Smooth muscle cell (in vitro differentiated cells): ENCODE results near the gene NIFK. TPM values are rescaled to one million over a fixed set of nuclear protein-coding genes. Genes with fewer than 3 reads are reported as not detected.
"Not testable (repeated sequence)": the region's sequence is repeated elsewhere in the genome, so short reads cannot be mapped to it uniquely, and the experiment has no call there.

Experiments used
- DNase-seq: peaks from one replicate; lab custom pipeline; 2025; ENCODE audit not compliant: unreplicated experiment; lab: John Stamatoyannopoulos, UW
- H2AFZ ChIP-seq: fragments of 200-600 bp; sonication (generic); 2 replicates; pipeline ENCODE4 v1.6.0; 2016; ENCODE audit warnings: antibody characterized with exemption, low read depth, mild to moderate bottlenecking
- H3F3A ChIP-seq: fragments of 200-600 bp; sonication (generic); 2 replicates; pipeline ENCODE4 v1.6.0; 2017; ENCODE audit warnings: antibody characterized with exemption, low read depth
- H3K27ac ChIP-seq: fragments of 200-600 bp; sonication (generic); 2 replicates; pipeline ENCODE4 v1.5.1; 2016; ENCODE audit warnings: low read depth, mild to moderate bottlenecking
- H3K27me3 ChIP-seq: fragments of 200-600 bp; sonication (generic); 2 replicates; pipeline ENCODE4 v1.6.1; 2016; ENCODE audit warnings: low read depth, mild to moderate bottlenecking
- H3K36me3 ChIP-seq: fragments of 200-600 bp; sonication (generic); 2 replicates; pipeline ENCODE4 v1.5.1; 2016; ENCODE audit warnings: low read depth
- H3K4me1 ChIP-seq: fragments of 200-600 bp; sonication (generic); 2 replicates; pipeline ENCODE4 v1.5.1; 2016; ENCODE audit warnings: low read depth
- H3K4me2 ChIP-seq: fragments of 200-600 bp; sonication (generic); 2 replicates; pipeline ENCODE4 v1.6.0; 2016; ENCODE audit warnings: mild to moderate bottlenecking
- H3K4me3 ChIP-seq: fragments of 200-600 bp; sonication (generic); 2 replicates; pipeline ENCODE4 v1.5.1; 2016; ENCODE audit warnings: mild to moderate bottlenecking
- H3K79me2 ChIP-seq: fragments of 200-600 bp; sonication (generic); 2 replicates; pipeline ENCODE4 v1.6.0; 2016; ENCODE audit warnings: low read depth, mild to moderate bottlenecking
- H3K9ac ChIP-seq: fragments of 200-600 bp; sonication (generic); 2 replicates; pipeline ENCODE4 v1.6.0; 2016; ENCODE audit warnings: low read depth
- H3K9me3 ChIP-seq: fragments of 200-600 bp; sonication (generic); replicated peaks from 2 replicates; pipeline ENCODE4 v1.5.1; 2016; ENCODE audit warnings: low read depth
- H4K20me1 ChIP-seq: fragments of 200-600 bp; sonication (generic); 2 replicates; pipeline ENCODE4 v1.6.0; 2016; ENCODE audit warnings: low read depth
- CTCF ChIP-seq: fragments of 200-600 bp; sonication (generic); IDR thresholded peaks from 2 replicates; pipeline ENCODE4 v1.5.1; 2017; ENCODE audit warnings: borderline replicate concordance, mild to moderate bottlenecking, antibody characterized with exemption; ENCODE audit not compliant: insufficient read depth, poor library complexity, severe bottlenecking
- WGBS: methylation state at CpG from one replicate; pipeline ENCODE4 v1.1.7; 2016; ENCODE audit warnings: low lambda C conversion rate; 5-methylcytosine and 5-hydroxymethylcytosine counted together
- polyA plus RNA-seq: library from polyadenylated mRNA; unstranded; fragments of >200 nt; fragmentation: Nextera tagmentation; extraction: Ambion mirVana; gene quantifications from 2 replicates; pipeline ENCODE4 v1.2.1, GENCODE V29; 2016
- total RNA-seq: library from RNA; depleted of rRNA; stranded (reverse); fragments of >200 nt; gene quantifications from 2 replicates; pipeline ENCODE4 v1.2.3, GENCODE V29; 2014

Gene NIFK
- total and polyA plus RNA-seq, 2 experiments from 2014 or later, result 43.6 to 92.5 TPM

GRCh38 chr2:121707344-121707919 lies 29.2 kb downstream of the NIFK start:
- no peak overlapping the region for H3K9ac ChIP-seq
- TF ChIP-seq CTCF, result no peak
- H4K20me1 ChIP-seq, result no peaks in the 10 kb centered on the region
- no peak overlapping the region for H3K4me3 ChIP-seq
- no peaks in the 10 kb centered on the region for H3K36me3 ChIP-seq
- no peak overlapping the region for H3K4me2 ChIP-seq
- no peaks in the 10 kb centered on the region for H3F3A ChIP-seq
- no peaks in the 10 kb centered on the region for H3K27me3 ChIP-seq
- H3K4me1 ChIP-seq, result peaks cover 5% of the 10 kb centered on the region
- H3K9me3 ChIP-seq, result no peaks in the 10 kb centered on the region
- no peak overlapping the region for H3K27ac ChIP-seq
- H3K79me2 ChIP-seq, result no peaks in the 10 kb centered on the region
- no peak for DNase-seq
- 70% methylated on average over 9 of the region's 9 CpGs for WGBS
- no peak overlapping the region for H2AFZ ChIP-seq

GRCh38 chr2:121705958-121706357 lies 30.7 kb downstream of the NIFK start:
- Histone ChIP-seq H3K27me3 (no peaks in the 10 kb centered on the region), H3K4me3 (no peak overlapping the region), H3K9me3 (no peaks in the 10 kb centered on the region), H3K4me1 (peaks cover 5% of the 10 kb centered on the region), H3F3A (no peaks in the 10 kb centered on the region), H3K36me3 (no peaks in the 10 kb centered on the region), H4K20me1 (no peaks in the 10 kb centered on the region), H3K4me2 (no peak overlapping the region), H3K27ac (no peak overlapping the region), H3K79me2 (no peaks in the 10 kb centered on the region), H3K9ac (no peak overlapping the region), H2AFZ (no peak overlapping the region)
- TF ChIP-seq CTCF, result no peak
- WGBS, result 98% methylated on average over 4 of the region's 4 CpGs
- no peak for DNase-seq

- Histone ChIP-seq H4K20me1 (no peaks in the 10 kb centered on the region), H3K4me3 (no peak overlapping the region), H3K79me2 (no peaks in the 10 kb centered on the region), H3K4me2 (no peak overlapping the region), H3K27me3 (no peaks in the 10 kb centered on the region), H2AFZ (no peak overlapping the region), H3F3A (no peaks in the 10 kb centered on the region), H3K9me3 (no peaks in the 10 kb centered on the region), H3K27ac (no peak overlapping the region), H3K36me3 (no peaks in the 10 kb centered on the region), H3K4me1 (peaks cover 5% of the 10 kb centered on the region), H3K9ac (no peak overlapping the region)
- no peak for DNase-seq
- no peak for TF ChIP-seq CTCF
- 95% methylated on average over 8 of the region's 8 CpGs for WGBS
These were observed 31.3 kb downstream of the NIFK start for GRCh38 chr2:121705390-121705789.

GRCh38 chr2:121701761-121702160 lies 34.9 kb downstream of the NIFK start:
- H3K4me2 ChIP-seq, H3K36me3 ChIP-seq, H3K27ac ChIP-seq, H3K9ac ChIP-seq, H3K4me1 ChIP-seq, H3K79me2 ChIP-seq, H2AFZ ChIP-seq, H3F3A ChIP-seq, DNase-seq, H3K9me3 ChIP-seq, H4K20me1 ChIP-seq, H3K4me3 ChIP-seq, H3K27me3 ChIP-seq: not testable (repeated sequence)
